ENCODE results near the gene WASHC2C.
"Not testable (repeated sequence)": the region's sequence is repeated elsewhere in the genome, so short reads cannot be mapped to it uniquely, and the experiment has no call there.

DNA sequence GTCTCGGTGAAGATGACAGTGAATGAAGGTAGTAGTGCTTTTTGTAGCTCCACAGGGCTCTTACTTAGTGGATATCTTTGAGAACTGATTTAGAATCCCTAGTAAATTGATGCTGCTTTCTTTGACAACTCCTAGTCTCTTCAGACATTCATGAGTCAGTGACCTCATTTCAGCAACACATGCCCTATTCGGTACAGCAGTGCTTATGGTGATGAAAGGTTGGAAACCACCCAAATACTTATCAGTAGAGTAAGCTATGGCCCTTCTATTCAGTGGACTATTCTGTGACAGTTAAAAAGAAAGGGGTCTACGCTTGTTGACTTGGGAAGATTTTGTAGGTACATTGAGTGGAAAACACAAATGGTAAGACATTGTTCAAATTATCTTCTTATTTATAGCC is 29.0 kb downstream of the WASHC2C start:
- TF ChIP-seq, protein P1, sequence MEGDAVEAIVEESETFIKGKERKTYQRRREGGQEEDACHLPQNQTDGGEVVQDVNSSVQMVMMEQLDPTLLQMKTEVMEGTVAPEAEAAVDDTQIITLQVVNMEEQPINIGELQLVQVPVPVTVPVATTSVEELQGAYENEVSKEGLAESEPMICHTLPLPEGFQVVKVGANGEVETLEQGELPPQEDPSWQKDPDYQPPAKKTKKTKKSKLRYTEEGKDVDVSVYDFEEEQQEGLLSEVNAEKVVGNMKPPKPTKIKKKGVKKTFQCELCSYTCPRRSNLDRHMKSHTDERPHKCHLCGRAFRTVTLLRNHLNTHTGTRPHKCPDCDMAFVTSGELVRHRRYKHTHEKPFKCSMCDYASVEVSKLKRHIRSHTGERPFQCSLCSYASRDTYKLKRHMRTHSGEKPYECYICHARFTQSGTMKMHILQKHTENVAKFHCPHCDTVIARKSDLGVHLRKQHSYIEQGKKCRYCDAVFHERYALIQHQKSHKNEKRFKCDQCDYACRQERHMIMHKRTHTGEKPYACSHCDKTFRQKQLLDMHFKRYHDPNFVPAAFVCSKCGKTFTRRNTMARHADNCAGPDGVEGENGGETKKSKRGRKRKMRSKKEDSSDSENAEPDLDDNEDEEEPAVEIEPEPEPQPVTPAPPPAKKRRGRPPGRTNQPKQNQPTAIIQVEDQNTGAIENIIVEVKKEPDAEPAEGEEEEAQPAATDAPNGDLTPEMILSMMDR (conservative IDR thresholded peaks at IDR 0.05 in 1 of 2, IDR thresholded peaks at IDR 0.05 in 1 of 2; ENCODE audit: low read depth in 1 of 2, low read length in 2 of 2), result not testable (repeated sequence)
- not testable (repeated sequence) for TF ChIP-seq EZH2 (IDR thresholded peaks at IDR 0.05; ENCODE audit: low read length, missing control alignments)
